GM12891 (cell line): Measurements from ENCODE around the gene CYP2W1.

ENCODE experiments used
- POLR2A ChIP-seq: IDR thresholded peaks from 2 replicates; pipeline ENCODE4 v1.6.1; 2011; ENCODE audit warnings: low read depth, low read length, control low read depth
- POLR2AphosphoS5 ChIP-seq: IDR thresholded peaks from 2 replicates; pipeline ENCODE4 v1.6.1; 2011; ENCODE audit warnings: low read depth, low read length, control low read depth
- POU2F2 ChIP-seq: IDR thresholded peaks from 2 replicates; pipeline ENCODE4 v1.6.1; 2011; ENCODE audit warnings: low read depth, mild to moderate bottlenecking, control low read depth, low read length, moderate library complexity
- SPI1 ChIP-seq: IDR thresholded peaks from 2 replicates; pipeline ENCODE4 v1.6.1; 2011; ENCODE audit warnings: low read depth, low read length, control low read depth
- TAF1 ChIP-seq: IDR thresholded peaks from 2 replicates; pipeline ENCODE4 v1.6.1; 2011; ENCODE audit warnings: low read depth, low read length, control low read depth

DNA sequence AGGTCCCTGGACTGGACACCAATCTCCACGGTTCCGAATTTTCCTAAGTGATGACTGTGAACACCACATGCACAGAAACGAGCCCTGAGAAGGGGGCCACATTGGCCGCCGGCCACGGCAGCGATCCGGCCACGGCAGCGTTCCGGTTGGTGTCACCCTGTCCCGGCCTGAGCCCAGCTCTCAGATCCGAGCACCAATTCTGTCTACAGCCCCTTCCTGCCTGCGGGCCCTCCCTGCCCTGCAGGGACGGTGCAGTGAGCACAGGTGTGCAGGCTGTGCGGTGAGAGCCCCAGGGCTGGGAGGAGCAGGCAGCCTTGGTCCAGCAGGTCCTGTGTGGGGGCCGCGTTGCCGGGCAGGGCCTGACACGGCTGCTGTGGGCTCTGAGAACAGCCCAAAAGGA lies 31.7 kb downstream of the CYP2W1 start:
- TF ChIP-seq TAF1 (no peak), POLR2A (no peak), SPI1 (no peak), POLR2AphosphoS5 (no peak), POU2F2 (no peak)
